Measurements from ENCODE around the gene BNIP3.

The BNIP3 gene

GRCh38 chr10:131975796-131976195, 5.9 kb downstream of the BNIP3 start:
- Mint-ChIP-seq H3K4me1 (ENCODE audit: low read depth) (peaks cover 91% of the 10 kb centered on the region), H3K27ac (peak overlapping the region; percentile 67), H3K9me3 (ENCODE audit: low read depth) (no peaks in the 10 kb centered on the region), H3K4me3 (no peak overlapping the region), H3K36me3 (no peaks in the 10 kb centered on the region), H3K27me3 (no peaks in the 10 kb centered on the region)

- H3K4me3 Mint-ChIP-seq: peak overlapping the region; percentile 17
- peaks cover 91% of the 10 kb centered on the region for H3K4me1 Mint-ChIP-seq (ENCODE audit: low read depth)
- H3K9me3 Mint-ChIP-seq (ENCODE audit: low read depth): no peaks in the 10 kb centered on the region
- no peaks in the 10 kb centered on the region for H3K27me3 Mint-ChIP-seq
- no peaks in the 10 kb centered on the region for H3K36me3 Mint-ChIP-seq
- peak overlapping the region; percentile 69 for H3K27ac Mint-ChIP-seq
These were observed 6.7 kb downstream of the BNIP3 start for GRCh38 chr10:131975003-131975402.

- Mint-ChIP-seq H3K9me3 (ENCODE audit: low read depth) (no peaks in the 10 kb centered on the region), H3K4me3 (peak overlapping the region; percentile 44), H3K27me3 (no peaks in the 10 kb centered on the region), H3K27ac (peak overlapping the region; percentile 83), H3K36me3 (no peaks in the 10 kb centered on the region), H3K4me1 (ENCODE audit: low read depth) (peaks cover 84% of the 10 kb centered on the region)
These were observed 7.5 kb downstream of the BNIP3 start for GRCh38 chr10:131974034-131974817.

GRCh38 chr10:131973160-131973951, 8.4 kb downstream of the BNIP3 start:
- no peaks in the 10 kb centered on the region for H3K36me3 Mint-ChIP-seq

GRCh38 chr10:131972474-131973071, 9.2 kb downstream of the BNIP3 start:
- H3K27me3 Mint-ChIP-seq: no peaks in the 10 kb centered on the region
- H3K27ac Mint-ChIP-seq: peak overlapping the region; percentile 83
- peak overlapping the region; percentile 82 for H3K4me3 Mint-ChIP-seq
- no peaks in the 10 kb centered on the region for H3K36me3 Mint-ChIP-seq
- no peaks in the 10 kb centered on the region for H3K9me3 Mint-ChIP-seq (ENCODE audit: low read depth)
- peaks cover 69% of the 10 kb centered on the region for H3K4me1 Mint-ChIP-seq (ENCODE audit: low read depth)

More at GRCh38 chr10:131973160-131973951, 8.4 kb downstream of the BNIP3 start:
- H3K4me3 Mint-ChIP-seq: peak overlapping the region; percentile 82
- H3K4me1 Mint-ChIP-seq (ENCODE audit: low read depth): peaks cover 77% of the 10 kb centered on the region
- peak overlapping the region; percentile 83 for H3K27ac Mint-ChIP-seq
- H3K9me3 Mint-ChIP-seq (ENCODE audit: low read depth): no peaks in the 10 kb centered on the region
- no peaks in the 10 kb centered on the region for H3K27me3 Mint-ChIP-seq

- peaks cover 61% of the 10 kb centered on the region for H3K4me1 Mint-ChIP-seq (ENCODE audit: low read depth)
- H3K27me3 Mint-ChIP-seq: no peaks in the 10 kb centered on the region
- H3K36me3 Mint-ChIP-seq: no peaks in the 10 kb centered on the region
- H3K27ac Mint-ChIP-seq: peak overlapping the region; percentile 83
- H3K4me3 Mint-ChIP-seq: peak overlapping the region; percentile 82
- H3K9me3 Mint-ChIP-seq (ENCODE audit: low read depth): no peaks in the 10 kb centered on the region
These were observed 10.1 kb downstream of the BNIP3 start for GRCh38 chr10:131971591-131971990.

GRCh38 chr10:131970946-131971345, 10.8 kb downstream of the BNIP3 start:
- Mint-ChIP-seq H3K9me3 (ENCODE audit: low read depth) (no peaks in the 10 kb centered on the region), H3K36me3 (no peaks in the 10 kb centered on the region), H3K4me1 (ENCODE audit: low read depth) (peaks cover 59% of the 10 kb centered on the region), H3K27me3 (no peaks in the 10 kb centered on the region), H3K27ac (peak overlapping the region; percentile 83), H3K4me3 (no peak overlapping the region)

- Mint-ChIP-seq H3K9me3 (ENCODE audit: low read depth) (no peaks in the 10 kb centered on the region), H3K36me3 (no peaks in the 10 kb centered on the region), H3K4me3 (no peak overlapping the region), H3K27me3 (no peaks in the 10 kb centered on the region), H3K4me1 (ENCODE audit: low read depth) (peaks cover 58% of the 10 kb centered on the region), H3K27ac (no peak overlapping the region)
These were observed 12.8 kb downstream of the BNIP3 start for GRCh38 chr10:131968949-131969348.

GRCh38 chr10:131964298-131964697, 17.4 kb downstream of the BNIP3 start:
- Mint-ChIP-seq H3K36me3 (no peaks in the 10 kb centered on the region), H3K9me3 (ENCODE audit: low read depth) (no peaks in the 10 kb centered on the region), H3K4me1 (ENCODE audit: low read depth) (peaks cover 29% of the 10 kb centered on the region), H3K4me3 (no peak overlapping the region), H3K27me3 (no peaks in the 10 kb centered on the region), H3K27ac (peak overlapping the region; percentile 76)

- Mint-ChIP-seq H3K4me3 (no peak overlapping the region), H3K36me3 (no peaks in the 10 kb centered on the region), H3K27me3 (no peaks in the 10 kb centered on the region), H3K27ac (no peak overlapping the region), H3K9me3 (ENCODE audit: low read depth) (no peaks in the 10 kb centered on the region), H3K4me1 (ENCODE audit: low read depth) (peaks cover 29% of the 10 kb centered on the region)
These were observed 17.9 kb downstream of the BNIP3 start for GRCh38 chr10:131963811-131964210.

- no peak overlapping the region for H3K4me3 Mint-ChIP-seq
- no peaks in the 10 kb centered on the region for H3K27me3 Mint-ChIP-seq
- no peak overlapping the region for H3K27ac Mint-ChIP-seq
- H3K9me3 Mint-ChIP-seq (ENCODE audit: low read depth): no peaks in the 10 kb centered on the region
- no peaks in the 10 kb centered on the region for H3K36me3 Mint-ChIP-seq
- H3K4me1 Mint-ChIP-seq (ENCODE audit: low read depth): peaks cover 29% of the 10 kb centered on the region
These were observed 18.4 kb downstream of the BNIP3 start for GRCh38 chr10:131963350-131963749.

- Mint-ChIP-seq H3K27me3 (no peaks in the 10 kb centered on the region), H3K27ac (no peak overlapping the region), H3K4me3 (no peak overlapping the region)
These were observed 19.7 kb downstream of the BNIP3 start for GRCh38 chr10:131961777-131962662.

GRCh38 chr10:131961047-131961776, 20.5 kb downstream of the BNIP3 start:
- Mint-ChIP-seq H3K27me3 (no peaks in the 10 kb centered on the region), H3K27ac (no peak overlapping the region), H3K36me3 (no peaks in the 10 kb centered on the region), H3K9me3 (ENCODE audit: low read depth) (no peaks in the 10 kb centered on the region), H3K4me3 (no peak overlapping the region), H3K4me1 (ENCODE audit: low read depth) (peaks cover 27% of the 10 kb centered on the region)

More at GRCh38 chr10:131961777-131962662, 19.7 kb downstream of the BNIP3 start:
- Mint-ChIP-seq H3K4me1 (ENCODE audit: low read depth) (peaks cover 29% of the 10 kb centered on the region), H3K9me3 (ENCODE audit: low read depth) (no peaks in the 10 kb centered on the region), H3K36me3 (no peaks in the 10 kb centered on the region)

GRCh38 chr10:131960631-131961046, 21.1 kb downstream of the BNIP3 start:
- Mint-ChIP-seq H3K4me3 (no peak overlapping the region), H3K9me3 (ENCODE audit: low read depth) (no peaks in the 10 kb centered on the region), H3K4me1 (ENCODE audit: low read depth) (peaks cover 21% of the 10 kb centered on the region), H3K36me3 (no peaks in the 10 kb centered on the region), H3K27ac (no peak overlapping the region), H3K27me3 (no peaks in the 10 kb centered on the region)

Data from activated naive CD8-positive, alpha-beta T cell (primary cell).